Measurements from ENCODE around the gene ZFYVE28. TPM values are rescaled to one million over a fixed set of nuclear protein-coding genes. Genes with fewer than 3 reads are reported as not detected.

ZFYVE28 gene
- total and polyA plus RNA-seq, 7 donors = 1.7 to 7.7 (median 3.4) TPM

- ATAC-seq (no peak), DNase-seq (no peak)
- Histone ChIP-seq H3K4me1 (peaks cover 40% of the 10 kb centered on the region), H3K27me3 (ENCODE audit: insufficient read depth in 3 of 3, low read length in 2 of 3) (no peaks in the 10 kb centered on the region), H3K4me3 (peak overlapping the region; percentile 75), H3K9me3 (no peaks in the 10 kb centered on the region), H3K27ac (peak overlapping the region; percentile 41), H3K36me3 (ENCODE audit: insufficient read depth in 1 of 2, low read depth in 1 of 2) (no peaks in the 10 kb centered on the region)
- 73 to 77% (median 76%) methylated on average over 17 of the region's 17 CpGs for WGBS, 3 donors
- intact Hi-C loops (cut with DNase I) = loop anchor here in 1 of 2 donors (5.0 kb wide), 1 partner anchor 174 kb away; the partner anchor contains the start of genes HAUS3 and POLN
- no peak for TF ChIP-seq CTCF (IDR thresholded peaks at IDR 0.05)
Measured at GRCh38 chr4:2415881-2416563, 2.4 kb downstream of the ZFYVE28 start.

GRCh38 chr4:2415213-2415612 is 3.2 kb downstream of the ZFYVE28 start:
- no peaks in the 10 kb centered on the region for H3K27me3 ChIP-seq (ENCODE audit: insufficient read depth in 3 of 3, low read length in 2 of 3)
- H3K4me1 ChIP-seq = peaks cover 40% of the 10 kb centered on the region
- 95 to 98% (median 97%) methylated on average over 3 of the region's 3 CpGs for WGBS, 3 donors
- intact Hi-C loops (cut with DNase I) = loop anchor here in 1 of 2 donors (5.0 kb wide), 1 partner anchor 173 kb away; the partner anchor contains the start of genes HAUS3 and POLN
- H3K27ac ChIP-seq = no peak overlapping the region
- no peaks in the 10 kb centered on the region for H3K9me3 ChIP-seq
- no peak overlapping the region for H3K4me3 ChIP-seq
- H3K36me3 ChIP-seq (ENCODE audit: insufficient read depth in 1 of 2, low read depth in 1 of 2) = no peaks in the 10 kb centered on the region
- DNase-seq (no peak), ATAC-seq (no peak)
- TF ChIP-seq CTCF (IDR thresholded peaks at IDR 0.05) = no peak

DNA sequence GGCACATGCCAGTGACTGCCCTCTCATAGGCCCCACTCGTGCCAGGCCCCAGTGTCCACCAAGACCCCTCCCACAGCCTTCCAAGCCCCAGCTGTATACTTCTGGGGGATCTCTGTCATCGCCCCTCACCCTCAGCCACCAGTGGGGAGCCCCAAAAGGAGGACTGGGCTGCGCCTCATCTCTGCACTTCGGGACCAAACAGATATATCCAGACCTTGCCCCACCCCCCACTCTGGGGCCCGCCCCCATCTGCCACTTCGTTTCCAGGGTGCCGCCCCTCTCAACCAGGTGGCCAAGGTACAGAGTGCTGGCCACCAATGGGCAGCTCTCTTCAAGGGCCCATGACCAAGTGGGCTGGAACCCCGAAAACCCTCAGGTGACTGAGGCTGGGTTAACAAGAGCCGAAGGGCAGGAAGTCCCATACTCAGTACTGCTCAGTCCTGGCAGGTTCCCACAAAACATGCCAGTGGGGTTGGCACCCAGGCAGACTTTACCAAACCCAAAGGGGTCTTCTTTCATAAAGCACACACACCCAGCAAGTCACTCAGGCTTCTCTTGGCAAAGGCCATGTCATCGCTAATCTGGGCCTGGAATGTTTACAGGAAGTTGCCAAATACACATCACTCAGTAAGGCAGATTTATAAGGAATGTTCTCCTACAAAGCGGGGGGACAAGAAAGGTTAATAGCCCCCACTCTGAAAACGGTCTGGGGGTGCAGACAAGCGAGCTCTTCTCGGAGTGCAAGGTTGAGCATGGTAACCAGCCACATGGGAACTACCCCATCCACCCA is 4.4 kb downstream of the ZFYVE28 start:
- DNase-seq (no peak), ATAC-seq (no peak)
- peak overlapping the region; percentile 44 for H3K4me3 ChIP-seq
- H3K27ac ChIP-seq = peak overlapping the region; percentile 71
- intact Hi-C loops (cut with DNase I) = no loop called here
- 64 to 74% (median 65%) methylated on average over 14 of the region's 14 CpGs for WGBS, 3 donors
- no peaks in the 10 kb centered on the region for H3K27me3 ChIP-seq (ENCODE audit: insufficient read depth in 3 of 3, low read length in 2 of 3)
- peaks cover 34% of the 10 kb centered on the region for H3K4me1 ChIP-seq
- no peaks in the 10 kb centered on the region for H3K9me3 ChIP-seq
- TF ChIP-seq CTCF (IDR thresholded peaks at IDR 0.05) = no peak
- no peaks in the 10 kb centered on the region for H3K36me3 ChIP-seq (ENCODE audit: insufficient read depth in 1 of 2, low read depth in 1 of 2)

- TF ChIP-seq CTCF (IDR thresholded peaks at IDR 0.05) = peak; percentile 50
- no peaks in the 10 kb centered on the region for H3K36me3 ChIP-seq (ENCODE audit: insufficient read depth in 1 of 2, low read depth in 1 of 2)
- DNase-seq (peak; percentile 83 to 91), ATAC-seq (peak; percentile 94 to 97 (median 95))
- peaks cover 33% of the 10 kb centered on the region for H3K4me1 ChIP-seq
- intact Hi-C loops (cut with DNase I) = no loop called here
- H3K9me3 ChIP-seq = no peaks in the 10 kb centered on the region
- no peaks in the 10 kb centered on the region for H3K27me3 ChIP-seq (ENCODE audit: insufficient read depth in 3 of 3, low read length in 2 of 3)
- peak overlapping the region; percentile 71 for H3K27ac ChIP-seq
- peak overlapping the region; percentile 44 for H3K4me3 ChIP-seq
- 12 to 16% (median 15%) methylated on average over 29 to 30 of the region's 30 CpGs for WGBS, 3 donors
Measured at GRCh38 chr4:2412885-2413716, 5.3 kb downstream of the ZFYVE28 start.

Data from psoas muscle (tissue), 8 donors.